Colon (tissue), 2 donors: ENCODE results near the gene PRR5.
"Not testable (repeated sequence)": the region's sequence is repeated elsewhere in the genome, so short reads cannot be mapped to it uniquely, and the experiment has no call there.

ENCODE experiments used
- FAIRE-seq: peaks from 2 replicates; lab custom pipeline; 2012; peaks lifted over from hg19 to GRCh38; lab: Jason Lieb, UNC
- donor health status: control.
- donor health status: control.

Gene PRR5

DNA sequence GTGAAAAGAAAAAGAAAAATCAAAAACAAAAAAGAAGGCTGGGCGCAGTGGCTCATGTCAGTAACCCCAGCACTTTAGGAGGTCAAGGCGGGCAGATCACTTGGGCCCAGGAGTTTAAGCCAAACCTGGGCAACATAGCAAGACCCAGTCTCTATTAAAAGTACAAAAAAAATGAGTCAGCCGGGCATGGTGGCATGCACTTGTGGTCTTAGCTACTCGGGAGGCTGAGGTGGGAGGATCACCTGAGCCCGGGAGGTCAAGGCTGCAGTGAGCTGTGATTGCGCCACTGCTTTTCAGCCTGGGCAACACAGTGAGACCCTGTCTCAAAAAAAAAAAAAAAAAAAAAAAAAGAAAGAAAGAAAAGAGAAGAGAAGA lies 26.0 kb upstream of the PRR5 start:
- not testable (repeated sequence) for FAIRE-seq

DNA sequence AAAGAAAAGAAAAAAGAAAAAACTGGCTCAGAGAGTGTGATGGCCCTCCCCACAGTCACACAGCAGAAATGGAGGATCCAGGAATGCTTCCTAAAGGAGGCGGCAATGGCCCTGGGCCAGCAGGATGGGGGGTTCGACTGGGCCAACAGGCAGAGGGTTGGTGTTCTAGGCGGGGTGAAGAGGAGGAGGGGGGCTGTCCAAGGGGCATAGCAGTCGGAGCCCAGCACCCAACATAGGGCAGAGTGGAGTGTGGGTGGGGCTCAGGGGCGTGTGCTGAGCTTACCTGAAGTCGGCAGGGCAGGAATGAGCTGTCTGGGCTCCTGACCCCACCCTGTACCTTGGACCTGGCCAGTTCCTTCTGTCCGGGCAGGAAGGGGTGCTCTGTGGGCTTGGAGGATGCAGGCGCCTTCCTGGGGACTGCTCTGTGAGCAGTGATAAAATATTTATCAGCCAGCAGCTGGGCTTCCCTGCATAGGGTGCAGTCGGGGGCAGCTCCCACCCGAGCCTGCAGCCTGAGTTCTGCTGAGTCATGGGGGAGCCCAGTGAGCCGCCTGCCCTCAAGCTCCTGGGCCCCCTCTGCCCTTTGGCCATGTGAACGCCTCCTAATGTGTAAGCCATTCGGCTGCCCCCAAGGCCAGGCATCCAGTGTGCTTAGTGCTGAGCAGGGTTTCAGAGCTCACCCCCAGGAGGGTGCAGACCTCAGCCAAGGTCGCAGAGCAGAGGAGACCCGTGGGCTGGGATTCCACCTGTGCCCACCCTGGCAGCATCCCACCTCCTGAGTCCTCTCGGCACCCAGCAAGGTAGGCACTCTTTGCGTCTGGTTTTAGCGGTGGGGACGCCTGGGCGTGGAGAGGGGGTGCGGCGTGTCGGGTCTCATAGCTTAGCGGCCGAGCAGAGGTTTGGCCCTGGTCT lies 25.3 kb upstream of the PRR5 start:
- no peak for FAIRE-seq

DNA sequence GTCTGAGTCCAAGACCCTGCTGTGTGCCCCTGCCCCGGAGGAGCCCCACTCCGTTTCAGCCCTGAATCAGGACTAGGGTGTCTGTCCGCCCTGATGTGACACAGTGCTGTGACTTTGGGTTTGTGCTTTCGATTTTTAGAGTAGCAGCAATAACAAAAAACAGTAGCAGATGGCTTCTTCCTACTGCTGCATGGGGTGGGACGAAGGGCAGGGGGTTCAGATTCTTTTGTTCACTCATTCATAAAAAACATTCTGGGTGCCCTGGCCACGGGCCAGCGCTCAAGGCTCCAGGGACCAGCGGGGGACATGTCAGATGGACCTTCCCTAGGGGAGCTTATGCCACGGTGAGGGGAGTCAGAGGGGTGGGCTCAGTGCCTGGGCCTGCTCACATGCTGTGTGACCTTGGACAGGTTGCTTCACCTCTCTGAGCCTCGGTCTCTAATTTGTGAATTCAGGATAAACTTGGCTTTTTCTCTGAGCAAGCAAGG lies 24.6 kb upstream of the PRR5 start:
- FAIRE-seq = no peak

DNA sequence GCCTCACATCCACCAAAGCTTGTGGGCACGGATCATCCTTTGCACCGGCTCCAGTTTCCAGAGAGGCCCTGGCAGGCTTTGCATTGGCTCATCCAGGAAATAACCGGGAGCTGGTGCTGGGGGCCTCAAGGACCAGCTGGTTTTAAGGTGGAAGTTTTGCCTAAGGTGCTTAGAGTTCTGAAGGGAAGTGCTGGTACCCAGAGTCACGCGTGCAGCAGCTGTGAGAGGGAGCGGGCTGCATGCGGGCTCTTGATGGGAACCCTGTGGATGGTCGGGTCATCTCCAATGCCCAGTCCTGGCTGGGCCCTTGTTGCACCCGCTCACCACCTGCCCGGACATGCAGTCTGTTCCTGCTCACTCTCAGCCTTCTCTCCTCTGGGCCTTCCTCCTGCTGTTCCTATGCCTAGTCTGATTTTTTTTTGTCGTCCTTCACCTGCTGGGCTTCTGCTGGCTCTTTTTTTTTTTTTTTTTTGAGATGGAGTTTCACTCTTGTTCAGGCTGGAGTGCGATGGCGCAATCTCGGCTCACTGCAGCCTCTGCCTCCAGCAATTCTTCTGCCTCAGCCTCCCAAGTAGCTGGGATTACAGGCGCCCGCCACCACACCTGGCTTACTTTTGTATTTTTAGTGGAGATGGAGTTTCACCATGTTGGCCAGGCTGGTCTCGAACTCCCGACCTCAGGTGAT lies 24.0 kb upstream of the PRR5 start:
- no peak for FAIRE-seq

DNA sequence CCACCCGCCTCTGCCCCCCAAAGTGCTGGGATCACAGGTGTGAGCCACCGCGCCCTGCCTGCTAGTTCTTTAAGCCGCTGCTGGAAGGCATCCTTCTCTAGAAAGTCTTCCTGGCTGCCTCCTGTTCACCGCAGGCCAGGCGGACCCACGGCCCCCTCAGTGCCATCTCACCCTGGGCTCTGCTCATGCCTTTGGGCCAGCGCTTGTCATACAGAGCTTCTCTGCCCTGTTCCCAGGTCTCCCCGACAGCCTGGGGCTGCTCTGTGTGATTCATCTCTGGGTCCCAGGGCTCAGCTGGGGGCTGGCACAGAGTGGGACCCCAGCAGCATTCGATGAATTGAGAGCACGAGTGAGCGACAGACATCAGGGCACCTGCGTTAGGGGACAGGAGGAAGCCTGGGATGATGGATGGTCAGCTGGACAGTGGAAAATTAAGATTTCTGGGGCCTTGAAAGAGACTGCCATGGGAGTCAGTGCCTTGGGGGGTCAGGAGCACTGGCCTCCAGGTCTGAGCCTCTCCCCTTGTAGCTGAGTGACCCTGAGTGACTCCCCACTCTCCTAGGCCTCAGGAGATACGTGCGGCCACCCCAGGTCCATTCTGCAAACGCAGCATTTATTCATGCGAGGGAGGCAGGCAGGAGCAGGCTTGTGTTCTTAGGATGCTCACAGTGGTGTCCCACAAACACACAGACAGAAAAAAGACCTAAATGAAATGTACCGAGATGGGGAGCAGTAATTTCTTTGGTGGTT lies 23.3 kb upstream of the PRR5 start:
- FAIRE-seq = no peak

DNA sequence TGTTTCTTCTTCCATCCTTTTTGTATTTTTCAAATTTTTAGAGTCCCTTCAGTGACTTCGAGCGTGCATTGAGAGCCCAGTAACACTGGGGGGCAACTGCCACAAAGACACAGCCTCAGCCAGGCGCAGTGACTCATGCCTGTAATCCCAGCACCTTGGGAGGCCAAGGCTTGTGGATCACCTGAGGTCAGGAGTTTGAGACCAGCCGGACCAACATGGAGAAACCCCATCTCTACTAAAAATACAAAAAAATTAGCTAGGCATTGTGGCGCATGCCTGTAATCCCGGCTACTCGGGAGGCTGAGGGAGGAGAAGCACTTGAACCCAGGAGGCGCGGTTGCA lies 22.7 kb upstream of the PRR5 start:
- not testable (repeated sequence) for FAIRE-seq

DNA sequence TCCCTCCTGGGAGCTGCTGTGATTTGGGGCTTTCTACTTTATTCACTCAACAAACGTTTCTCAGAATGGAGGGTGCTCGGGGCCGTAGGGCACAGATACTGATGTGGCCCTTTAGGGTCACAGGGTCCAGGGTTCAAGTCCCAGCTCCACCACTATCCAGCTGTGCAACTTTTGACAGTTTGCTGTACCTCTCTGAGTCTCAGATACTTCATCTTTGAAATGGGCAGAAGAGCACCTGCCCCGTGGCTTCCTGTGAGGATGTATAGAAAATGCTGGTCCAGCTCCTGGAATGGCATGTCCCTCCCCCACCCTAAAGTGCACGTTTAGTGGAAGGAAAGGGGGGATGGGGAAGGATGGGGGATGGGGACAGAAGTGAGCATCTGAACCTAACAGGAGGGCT lies 21.9 kb upstream of the PRR5 start:
- FAIRE-seq = no peak

DNA sequence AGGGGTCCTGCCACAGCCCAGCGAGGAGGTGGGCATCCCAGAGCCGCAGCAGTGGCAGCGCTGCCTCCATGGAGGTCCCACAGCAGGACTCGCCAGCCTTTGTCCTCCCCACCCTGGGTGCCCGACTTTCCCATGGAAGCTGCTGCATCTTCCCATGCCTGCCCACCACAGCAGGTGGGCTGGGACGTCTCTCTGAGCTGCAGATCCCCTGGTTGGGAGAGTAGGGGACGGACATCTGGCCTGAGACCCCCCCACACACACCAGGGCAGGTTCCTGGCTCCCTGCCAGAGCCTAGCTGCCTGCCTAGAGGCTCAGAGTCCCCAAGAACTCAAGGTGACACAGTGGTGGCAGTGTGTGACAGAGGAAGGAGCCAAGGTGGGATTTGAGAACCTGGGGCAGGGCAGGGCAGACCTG lies 21.5 kb upstream of the PRR5 start:
- FAIRE-seq = no peak

DNA sequence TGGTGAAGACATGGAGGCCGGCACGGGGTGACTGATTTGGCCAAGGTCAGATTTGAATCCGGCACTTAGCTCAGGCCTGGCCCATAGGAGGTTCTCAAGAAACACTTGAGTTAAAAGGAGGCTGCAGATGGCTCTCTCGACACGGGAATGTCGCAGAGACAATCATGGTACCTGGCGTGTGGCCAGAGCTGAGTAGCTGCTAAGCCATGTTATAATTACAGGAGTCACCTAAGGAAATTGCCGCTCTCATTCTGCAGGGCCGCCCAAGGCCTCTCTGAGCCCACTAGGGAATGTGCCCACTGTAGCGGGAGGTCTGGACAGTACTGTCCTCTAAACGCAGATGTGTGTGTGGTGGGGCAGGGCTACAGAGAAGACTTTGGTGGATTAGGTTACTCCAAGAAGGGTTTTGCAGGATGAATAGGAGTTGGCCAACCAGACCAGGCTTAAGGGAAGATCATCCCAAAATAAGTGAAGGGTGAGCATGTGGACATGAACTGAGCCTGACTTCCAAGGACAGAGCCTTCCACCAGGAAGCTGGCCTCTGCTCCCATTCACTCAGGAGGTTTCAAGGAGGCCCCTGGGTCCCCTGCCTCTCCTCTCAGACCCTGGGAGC lies 19.3 kb upstream of the PRR5 start:
- no peak for FAIRE-seq

DNA sequence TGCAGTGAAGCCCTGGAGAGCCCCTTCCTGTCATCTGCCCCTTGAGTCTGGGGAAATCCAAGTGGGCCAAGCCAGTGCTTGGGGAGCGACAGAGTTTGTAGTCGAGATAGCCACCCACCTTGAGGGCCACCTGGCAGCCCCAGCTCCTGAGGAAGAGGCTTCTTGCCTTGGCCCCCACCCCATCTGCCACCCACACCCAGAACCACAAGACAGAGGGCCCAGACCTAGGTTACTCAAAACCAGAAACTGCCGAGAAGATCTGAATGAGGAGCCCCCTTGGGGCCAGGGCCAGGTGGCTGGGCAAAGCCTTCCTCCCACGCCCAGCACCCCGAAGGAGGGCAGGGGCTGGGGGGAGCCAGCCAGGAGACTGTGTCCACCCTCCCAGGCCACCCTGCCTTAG lies 18.8 kb upstream of the PRR5 start:
- no peak for FAIRE-seq

DNA sequence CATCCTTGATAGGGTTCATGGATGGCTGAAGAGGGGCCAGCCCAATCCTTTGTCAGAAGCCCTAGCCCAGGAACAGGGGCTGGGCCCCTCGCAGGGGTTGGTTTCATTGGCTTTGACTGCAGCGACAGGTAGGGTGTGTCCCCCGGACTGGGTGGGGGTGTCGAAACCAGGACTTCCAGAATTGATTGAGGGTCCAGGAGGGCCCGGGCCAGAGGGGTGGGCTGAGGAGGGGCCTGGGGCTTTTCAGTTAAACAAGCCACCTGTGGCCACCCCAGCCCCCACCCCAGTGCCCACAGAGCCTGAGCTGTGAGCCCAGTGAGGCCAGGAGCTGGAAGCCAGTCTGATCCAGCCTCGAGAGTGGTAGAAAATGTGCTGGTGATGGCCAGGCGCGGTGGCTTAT lies 18.1 kb upstream of the PRR5 start:
- FAIRE-seq = no peak

DNA sequence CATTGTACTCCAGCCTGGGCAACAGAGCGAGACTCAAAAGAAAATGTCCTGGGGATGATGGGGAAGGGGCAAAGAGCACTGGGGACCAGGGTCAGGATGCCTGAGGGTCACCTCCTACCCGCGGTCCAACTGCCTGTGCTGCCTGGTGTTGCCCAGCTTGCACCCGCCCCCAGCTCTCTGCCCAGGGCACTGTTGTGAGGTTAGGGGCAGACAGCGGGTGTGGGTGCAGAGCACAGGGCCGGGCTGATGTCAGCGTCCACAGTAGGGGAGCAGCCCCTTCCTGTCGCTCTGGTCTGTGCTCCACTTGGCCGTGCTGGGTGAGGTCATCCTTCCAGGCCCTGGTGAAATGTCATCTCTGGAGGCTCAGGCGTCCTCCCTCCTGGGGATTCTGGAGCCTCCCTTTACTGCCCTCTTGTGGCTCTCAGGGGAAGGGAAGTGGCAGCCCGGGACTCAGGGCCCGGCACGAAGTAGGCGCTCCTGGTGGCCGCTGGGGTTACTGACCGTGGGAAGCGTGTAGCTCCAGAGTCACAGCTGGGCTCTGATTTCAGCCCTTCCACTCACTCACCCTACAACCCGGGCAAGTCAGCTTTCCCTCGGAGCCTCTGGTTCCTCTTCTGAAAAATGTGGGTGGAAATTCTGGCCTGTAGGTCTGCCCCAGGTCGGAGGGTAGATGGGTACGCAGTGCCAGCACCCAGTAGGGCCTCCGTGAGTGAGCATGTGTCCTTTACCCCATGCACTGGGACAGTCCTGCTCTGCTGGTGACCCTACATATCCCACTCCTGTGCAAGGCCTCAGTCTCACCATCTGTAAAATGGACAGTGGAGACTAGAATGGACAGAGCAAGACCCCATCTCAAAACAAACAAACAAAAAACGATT lies 17.3 kb upstream of the PRR5 start:
- FAIRE-seq = no peak

DNA sequence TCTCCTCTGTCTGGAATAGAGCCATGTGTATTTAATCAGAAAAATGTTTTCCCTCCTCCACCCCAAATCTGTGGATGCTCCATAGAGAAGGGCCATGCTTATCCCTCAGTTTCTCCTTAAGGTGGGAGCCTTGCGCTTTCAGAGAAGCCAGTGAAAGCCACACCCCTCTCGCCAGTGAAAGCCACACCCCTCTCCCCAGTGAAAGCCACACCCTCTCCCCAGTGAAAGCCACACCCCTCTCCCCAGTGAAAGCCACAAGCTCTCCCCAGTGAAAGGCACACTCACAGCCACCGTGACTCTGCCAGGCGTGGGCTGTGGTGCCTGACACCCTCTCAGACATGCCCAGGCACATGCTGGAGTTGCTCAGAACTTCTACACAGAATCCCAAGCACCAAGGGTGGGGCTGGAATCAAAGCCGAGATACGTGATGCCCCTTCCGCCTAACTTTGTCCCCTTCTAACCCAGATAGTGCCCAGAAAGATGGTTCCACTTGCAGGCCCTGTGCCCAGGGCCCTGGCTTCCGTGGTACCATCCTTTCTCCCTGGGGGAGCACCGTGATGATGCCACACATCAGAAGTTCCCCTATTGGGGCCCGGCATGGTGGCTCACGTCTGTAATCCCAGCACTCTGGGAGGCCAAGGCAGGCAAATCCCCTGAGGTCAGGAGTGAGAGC lies 16.5 kb upstream of the PRR5 start:
- no peak for FAIRE-seq

DNA sequence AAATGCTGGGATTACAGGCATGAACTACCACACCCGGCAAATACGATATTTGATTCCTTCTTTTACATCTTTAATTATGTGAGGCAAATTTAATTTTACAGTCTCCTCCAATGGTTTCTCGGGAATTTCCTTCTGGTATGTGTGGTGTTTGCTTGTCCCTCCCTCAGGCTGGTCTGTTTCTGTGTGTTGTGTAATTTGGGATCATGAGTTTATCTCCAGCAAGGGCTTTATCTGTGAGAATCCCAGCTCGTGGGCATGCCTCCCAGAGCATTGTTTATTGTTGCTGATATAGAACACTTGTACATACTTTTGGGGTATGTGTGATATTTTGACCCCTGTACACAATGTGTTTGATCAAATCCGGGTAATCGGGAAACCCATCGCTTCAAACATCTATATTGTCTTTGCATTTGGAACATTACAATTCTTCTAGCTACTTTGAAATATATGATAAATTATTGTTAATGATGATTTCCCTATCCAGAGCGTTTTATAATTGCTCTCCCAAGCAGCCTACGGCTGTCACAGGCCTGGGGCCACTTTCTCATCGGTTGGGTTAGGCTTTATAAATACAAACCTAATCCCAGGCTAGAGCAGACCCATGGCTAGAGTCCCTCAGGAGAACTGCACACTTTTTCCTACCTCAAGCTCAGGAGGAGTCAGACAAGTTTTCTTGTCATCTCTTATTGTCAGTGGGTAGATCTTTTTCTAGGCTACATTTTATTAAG lies 15.0 kb upstream of the PRR5 start:
- no peak for FAIRE-seq

DNA sequence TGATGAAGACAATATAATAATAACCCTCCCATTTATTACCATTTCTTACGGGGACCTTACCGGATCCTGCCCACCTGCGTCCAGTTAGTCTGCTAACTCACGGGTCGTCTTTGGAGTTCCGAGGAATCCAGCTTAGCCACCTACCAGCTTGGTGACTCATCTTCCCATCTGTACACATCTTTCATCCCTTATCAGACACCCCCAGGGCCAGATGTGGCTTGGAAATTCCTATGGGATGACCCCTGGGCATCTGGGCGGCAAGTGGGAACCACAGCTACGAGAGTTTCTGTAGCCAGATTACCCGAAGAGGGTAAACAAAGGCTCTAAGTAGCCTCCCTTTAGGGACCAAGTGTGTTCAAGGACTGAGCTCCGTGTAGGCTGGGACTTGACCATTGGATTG lies 12.8 kb upstream of the PRR5 start:
- no peak for FAIRE-seq

DNA sequence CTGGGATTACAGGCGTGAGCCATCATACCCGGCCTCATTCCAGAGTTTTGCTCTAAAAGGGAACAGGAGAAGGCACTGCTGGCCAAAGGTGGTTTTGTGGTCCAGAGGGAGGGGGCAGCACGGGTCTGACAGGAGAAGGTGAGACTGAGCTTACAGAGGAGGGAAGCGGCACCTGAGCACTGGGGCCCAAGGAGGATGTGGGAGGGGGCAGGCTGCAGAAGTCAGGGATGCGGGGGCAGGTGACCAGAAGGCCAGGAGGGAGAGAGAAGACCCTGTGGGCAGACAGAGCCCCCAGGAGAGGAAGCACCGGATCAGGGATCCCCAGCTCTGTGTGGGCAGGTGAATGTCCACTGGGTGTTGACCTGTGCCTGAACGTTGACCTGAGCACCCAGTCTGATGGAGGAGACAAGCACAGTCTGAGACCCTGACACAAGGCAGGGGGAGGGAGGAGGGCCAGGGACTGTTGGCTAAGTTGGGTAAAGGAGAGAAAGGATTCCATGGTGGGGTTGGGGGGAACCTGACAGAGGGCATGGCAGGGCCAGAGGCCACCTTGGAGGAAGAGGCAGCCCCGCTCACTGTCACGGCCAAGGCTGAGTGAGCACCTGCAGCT lies 12.0 kb upstream of the PRR5 start:
- no peak for FAIRE-seq

DNA sequence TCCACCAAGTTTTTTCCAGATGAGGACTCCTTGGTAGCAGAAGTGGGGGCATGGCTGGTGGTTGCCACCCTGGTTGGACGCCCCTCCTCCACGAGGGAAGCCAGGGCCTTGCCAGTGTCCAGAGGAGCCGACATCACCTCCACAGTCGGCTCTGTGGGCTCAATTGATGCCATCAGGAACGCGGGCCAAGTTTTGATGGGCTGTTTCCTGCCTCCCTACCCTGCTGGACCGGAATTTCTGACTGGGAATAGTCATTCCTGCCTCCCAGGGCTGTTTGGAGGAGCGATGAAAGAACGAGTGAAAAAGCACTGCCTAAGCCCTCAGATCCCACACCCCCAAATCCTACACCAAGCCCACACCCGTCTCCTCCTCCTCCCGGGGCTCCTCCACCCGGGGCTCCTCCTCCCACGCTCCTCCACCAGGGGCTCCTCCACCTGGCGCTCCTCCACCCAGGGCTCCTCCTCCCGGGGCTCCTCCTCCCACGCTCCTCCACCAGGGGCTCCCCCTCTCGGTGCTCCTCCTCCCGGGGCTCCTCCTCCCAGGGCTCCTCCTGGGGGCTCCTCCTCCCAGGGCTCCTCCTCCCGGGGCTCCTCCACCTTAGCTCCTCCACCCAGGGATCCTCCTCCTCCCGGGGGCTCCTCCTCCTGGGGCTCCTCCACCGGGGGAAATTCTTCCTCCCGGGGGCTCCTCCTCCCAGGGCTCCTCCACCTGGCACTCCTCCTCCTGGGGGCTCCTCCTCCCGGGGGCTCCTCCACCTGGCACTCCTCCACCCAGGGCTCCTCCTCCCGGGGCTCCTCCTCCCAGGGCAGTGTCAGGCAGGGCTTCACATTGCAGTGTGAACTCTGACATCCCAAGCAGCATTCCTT lies 10.0 kb upstream of the PRR5 start:
- no peak for FAIRE-seq

DNA sequence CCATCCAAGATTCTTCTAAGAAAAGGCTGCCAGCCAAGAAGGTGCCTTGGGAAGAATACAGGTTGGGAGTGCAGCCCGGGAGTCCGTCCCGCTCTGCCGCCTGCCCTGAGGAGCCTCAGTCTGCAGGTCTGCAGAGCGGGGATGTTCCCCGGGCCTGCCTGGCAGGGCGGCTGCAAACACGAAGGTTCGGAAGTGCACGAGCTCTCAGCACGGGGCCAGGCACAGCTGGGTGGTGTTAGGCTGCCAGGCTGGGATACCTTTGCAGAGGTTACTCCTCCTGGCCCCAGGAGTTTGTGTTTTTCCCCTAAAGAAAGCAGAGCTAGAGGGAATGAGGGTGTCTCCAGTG lies 9.4 kb upstream of the PRR5 start:
- no peak for FAIRE-seq

DNA sequence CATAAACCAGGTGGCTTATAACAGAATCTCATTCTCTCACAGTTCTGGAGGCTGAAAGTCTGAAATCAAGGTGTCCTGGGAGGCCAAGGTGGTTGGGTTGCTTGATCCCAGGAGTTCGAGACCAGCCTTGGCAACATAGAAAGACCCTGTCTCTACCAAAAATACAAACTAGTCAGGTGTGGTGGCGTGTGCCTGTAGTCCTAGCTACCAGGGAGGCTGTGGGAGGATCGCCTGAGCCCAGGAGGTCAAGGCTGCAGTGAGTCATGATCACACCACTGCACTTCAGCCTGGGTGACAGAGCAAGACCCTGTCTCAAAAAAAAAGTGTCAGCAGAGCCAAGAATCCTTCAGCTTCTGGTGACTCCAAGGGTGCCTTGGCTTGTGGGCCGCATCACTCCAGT lies 8.9 kb upstream of the PRR5 start:
- no peak for FAIRE-seq
